Activated T-helper 17 cell treated with anti-CD3 and anti-CD28 coated beads, Interleukin-2, amount 50 U/mL, for 72 hours (primary cell): Measurements from ENCODE around the gene GPR31. TPM values are rescaled to one million over a fixed set of nuclear protein-coding genes. Genes with fewer than 3 reads are reported as not detected.

Source experiments
- ATAC-seq: fragments of 150-1000 bp; cut with Tn5 transposase; replicated peaks from 2 replicates; pipeline ENCODE4 v1.10.0; 2021; ENCODE audit warnings: mild to moderate bottlenecking, moderate library complexity
- H3K27ac Mint-ChIP-seq: one replicate; pipeline ENCODE4 v1.8.0; 2022; ENCODE audit warnings: mixed read lengths
- H3K27me3 Mint-ChIP-seq: one replicate; pipeline ENCODE4 v1.8.0; 2022; ENCODE audit warnings: mixed read lengths
- H3K36me3 Mint-ChIP-seq: one replicate; pipeline ENCODE4 v1.8.0; 2022; ENCODE audit warnings: low read depth, mild to moderate bottlenecking, mixed read lengths
- H3K4me1 Mint-ChIP-seq: one replicate; pipeline ENCODE4 v1.8.0; 2022; ENCODE audit warnings: mixed read lengths
- H3K4me3 Mint-ChIP-seq: one replicate; pipeline ENCODE4 v1.8.0; 2022; ENCODE audit warnings: mild to moderate bottlenecking, mixed read lengths
- H3K9me3 Mint-ChIP-seq: one replicate; pipeline ENCODE4 v1.8.0; 2022; ENCODE audit warnings: mixed read lengths
- total RNA-seq, 2 donors: library from RNA; stranded (reverse); gene quantifications; one replicate each; pipeline ENCODE4 v1.2.3, GENCODE V29; 2022

The GPR31 gene
- total RNA-seq, 2 donors from 2014 or later, result not detected

- H3K36me3 Mint-ChIP-seq, result peaks cover 83% of the 10 kb centered on the region
- no peaks in the 10 kb centered on the region for H3K9me3 Mint-ChIP-seq
- H3K4me1 Mint-ChIP-seq, result peaks cover 52% of the 10 kb centered on the region
- H3K4me3 Mint-ChIP-seq, result peak overlapping the region; percentile 22
- ATAC-seq, result no peak
- H3K27ac Mint-ChIP-seq, result peak overlapping the region; percentile 73
- H3K27me3 Mint-ChIP-seq, result no peaks in the 10 kb centered on the region
These were observed 19.9 kb downstream of the GPR31 start for GRCh38 chr6:167137881-167138280.

- peaks cover 55% of the 10 kb centered on the region for H3K4me1 Mint-ChIP-seq
- ATAC-seq, result no peak
- H3K4me3 Mint-ChIP-seq, result peak overlapping the region; percentile 22
- peak overlapping the region; percentile 73 for H3K27ac Mint-ChIP-seq
- no peaks in the 10 kb centered on the region for H3K27me3 Mint-ChIP-seq
- peaks cover 91% of the 10 kb centered on the region for H3K36me3 Mint-ChIP-seq
- no peaks in the 10 kb centered on the region for H3K9me3 Mint-ChIP-seq
These were observed 20.7 kb downstream of the GPR31 start for GRCh38 chr6:167137081-167137480.

- no peaks in the 10 kb centered on the region for H3K9me3 Mint-ChIP-seq
- H3K27ac Mint-ChIP-seq, result peak overlapping the region; percentile 73
- peaks cover 96% of the 10 kb centered on the region for H3K36me3 Mint-ChIP-seq
- H3K4me3 Mint-ChIP-seq, result peak overlapping the region; percentile 61
- H3K4me1 Mint-ChIP-seq, result peaks cover 59% of the 10 kb centered on the region
- H3K27me3 Mint-ChIP-seq, result no peaks in the 10 kb centered on the region
- ATAC-seq, result peak; percentile 64
These were observed 21.4 kb downstream of the GPR31 start for GRCh38 chr6:167136376-167136775.

GRCh38 chr6:167134448-167135328, 23.1 kb downstream of the GPR31 start:
- Mint-ChIP-seq H3K4me1 (peaks cover 62% of the 10 kb centered on the region), H3K9me3 (no peaks in the 10 kb centered on the region), H3K4me3 (peak overlapping the region; percentile 36), H3K36me3 (peaks cover 97% of the 10 kb centered on the region), H3K27me3 (no peaks in the 10 kb centered on the region), H3K27ac (peak overlapping the region; percentile 73)
- ATAC-seq, result no peak

- ATAC-seq, result peak; percentile 73
- Mint-ChIP-seq H3K36me3 (peaks cover 99% of the 10 kb centered on the region), H3K4me1 (peaks cover 69% of the 10 kb centered on the region), H3K27me3 (no peaks in the 10 kb centered on the region), H3K27ac (peak overlapping the region; percentile 94), H3K4me3 (peak overlapping the region; percentile 81), H3K9me3 (no peaks in the 10 kb centered on the region)
These were observed 26.8 kb downstream of the GPR31 start for GRCh38 chr6:167130712-167131684.

- no peaks in the 10 kb centered on the region for H3K27me3 Mint-ChIP-seq
- peak; percentile 53 for ATAC-seq
- peak overlapping the region; percentile 81 for H3K4me3 Mint-ChIP-seq
- peak overlapping the region; percentile 94 for H3K27ac Mint-ChIP-seq
- H3K4me1 Mint-ChIP-seq, result peaks cover 63% of the 10 kb centered on the region
- peaks cover 98% of the 10 kb centered on the region for H3K36me3 Mint-ChIP-seq
- no peaks in the 10 kb centered on the region for H3K9me3 Mint-ChIP-seq
These were observed 27.6 kb downstream of the GPR31 start for GRCh38 chr6:167130008-167130677.

- no peaks in the 10 kb centered on the region for H3K27me3 Mint-ChIP-seq
- peak overlapping the region; percentile 94 for H3K27ac Mint-ChIP-seq
- H3K9me3 Mint-ChIP-seq, result no peaks in the 10 kb centered on the region
- peaks cover 98% of the 10 kb centered on the region for H3K36me3 Mint-ChIP-seq
- peak overlapping the region; percentile 81 for H3K4me3 Mint-ChIP-seq
- ATAC-seq, result peak; percentile 55
- H3K4me1 Mint-ChIP-seq, result peaks cover 66% of the 10 kb centered on the region
These were observed 28.2 kb downstream of the GPR31 start for GRCh38 chr6:167129562-167129961.

- H3K27ac Mint-ChIP-seq, result peak overlapping the region; percentile 94
- peak; percentile 23 for ATAC-seq
These were observed 28.6 kb downstream of the GPR31 start for GRCh38 chr6:167129159-167129558.

GRCh38 chr6:167127785-167128531, 29.8 kb downstream of the GPR31 start:
- peaks cover 64% of the 10 kb centered on the region for H3K4me1 Mint-ChIP-seq
- peaks cover 99% of the 10 kb centered on the region for H3K36me3 Mint-ChIP-seq
- H3K4me3 Mint-ChIP-seq, result peak overlapping the region; percentile 81
- H3K27ac Mint-ChIP-seq, result peak overlapping the region; percentile 68
- H3K9me3 Mint-ChIP-seq, result no peaks in the 10 kb centered on the region
- no peaks in the 10 kb centered on the region for H3K27me3 Mint-ChIP-seq
- ATAC-seq, result no peak

More at GRCh38 chr6:167129159-167129558, 28.6 kb downstream of the GPR31 start:
- Mint-ChIP-seq H3K27me3 (no peaks in the 10 kb centered on the region), H3K4me3 (peak overlapping the region; percentile 81), H3K9me3 (no peaks in the 10 kb centered on the region), H3K4me1 (peaks cover 64% of the 10 kb centered on the region), H3K36me3 (peaks cover 98% of the 10 kb centered on the region)

- Mint-ChIP-seq H3K27me3 (no peaks in the 10 kb centered on the region), H3K36me3 (peaks cover 99% of the 10 kb centered on the region), H3K4me1 (peaks cover 67% of the 10 kb centered on the region), H3K27ac (no peak overlapping the region), H3K9me3 (no peaks in the 10 kb centered on the region), H3K4me3 (peak overlapping the region; percentile 62)
- no peak for ATAC-seq
These were observed 31.9 kb downstream of the GPR31 start for GRCh38 chr6:167125855-167126349.

GRCh38 chr6:167125410-167125809, 32.4 kb downstream of the GPR31 start:
- no peak overlapping the region for H3K27ac Mint-ChIP-seq
- no peaks in the 10 kb centered on the region for H3K9me3 Mint-ChIP-seq
- H3K4me1 Mint-ChIP-seq, result peaks cover 70% of the 10 kb centered on the region
- no peak for ATAC-seq
- no peak overlapping the region for H3K4me3 Mint-ChIP-seq
- peaks cover 99% of the 10 kb centered on the region for H3K36me3 Mint-ChIP-seq
- H3K27me3 Mint-ChIP-seq, result no peaks in the 10 kb centered on the region

- no peaks in the 10 kb centered on the region for H3K27me3 Mint-ChIP-seq
- peaks cover 64% of the 10 kb centered on the region for H3K4me1 Mint-ChIP-seq
- H3K4me3 Mint-ChIP-seq, result peak overlapping the region; percentile 92
These were observed 33.0 kb downstream of the GPR31 start for GRCh38 chr6:167124753-167125152.

More at GRCh38 chr6:167124753-167125152, 33.0 kb downstream of the GPR31 start:
- ATAC-seq, result no peak
- no peaks in the 10 kb centered on the region for H3K9me3 Mint-ChIP-seq
- H3K36me3 Mint-ChIP-seq, result peaks cover 98% of the 10 kb centered on the region
- H3K27ac Mint-ChIP-seq, result no peak overlapping the region
